ENCODE data around the gene CASP2. TPM values are rescaled to one million over a fixed set of nuclear protein-coding genes. Genes with fewer than 3 reads are reported as not detected.

Gene CASP2
- total and polyA plus RNA-seq, 2 of the 8 experiments (the other 6 are each of a cell fraction or from before 2014, with no cell fraction given) = 23.7 to 35.3 TPM

DNA sequence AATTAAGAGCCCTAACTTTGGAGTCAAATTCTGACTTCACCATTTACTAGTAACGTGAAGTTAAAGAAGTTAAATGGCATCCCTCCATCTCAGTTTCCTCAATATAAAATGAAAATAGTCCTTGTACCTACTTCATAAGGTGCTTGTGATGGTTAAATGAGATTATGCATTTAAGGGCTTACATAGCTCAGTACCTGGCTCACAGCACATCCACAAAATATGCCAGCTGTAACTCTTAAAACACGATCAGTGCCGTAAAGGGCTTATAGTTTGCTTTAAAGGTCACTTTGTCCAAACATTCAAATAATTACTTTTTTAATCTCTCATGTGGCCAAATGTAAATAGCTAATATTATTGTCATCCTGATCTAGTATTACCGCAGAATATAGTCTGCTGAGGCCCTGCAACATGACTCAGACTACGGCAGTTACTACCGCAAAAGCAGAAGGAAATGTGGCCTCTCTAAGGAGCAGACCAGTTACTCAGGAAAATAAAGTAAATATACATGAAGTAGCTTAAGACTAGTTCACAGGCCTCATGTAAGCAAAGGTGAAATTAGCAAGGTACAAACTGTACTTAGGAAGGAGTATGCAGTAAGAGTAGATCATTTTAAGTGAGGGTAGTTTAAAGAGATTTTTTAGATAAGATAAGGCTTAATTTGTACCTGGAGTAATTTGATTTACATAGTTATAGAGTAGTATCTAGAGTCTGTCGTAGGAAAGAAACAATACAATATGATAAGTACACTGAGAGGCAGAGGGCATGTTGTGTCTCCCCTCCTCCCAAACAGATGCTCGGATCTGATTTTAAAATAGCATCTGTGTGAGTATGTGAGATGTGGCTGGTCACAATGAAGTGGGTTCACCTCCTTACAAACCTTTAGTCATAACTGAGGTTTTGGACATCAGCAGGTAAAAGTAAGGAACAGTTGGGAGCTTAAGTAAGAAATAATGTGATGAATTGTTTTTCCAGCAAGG lies 13.1 kb downstream of the CASP2 start:
- Histone ChIP-seq H4K5ac (ENCODE audit: insufficient read length, low read depth, low read length) (no peak overlapping the region), H3K9me3 (ENCODE audit: insufficient read depth in 2 of 2, low read depth in 1 of 2, low read length in 1 of 2) (no peaks in the 10 kb centered on the region), H2BK120ac (replicated peaks; ENCODE audit: low read depth, low read length) (no peak overlapping the region), H3K4me2 (ENCODE audit: insufficient read depth in 1 of 2, low read depth in 2 of 2, low read length in 2 of 2) (no peak overlapping the region), H2BK15ac (ENCODE audit: low read length) (no peak overlapping the region), H3K79me1 (ENCODE audit: low read depth, low read length) (no peaks in the 10 kb centered on the region), H3K79me2 (ENCODE audit: control insufficient read depth in 1 of 2, insufficient read depth in 2 of 2, low read length in 2 of 2) (peaks cover 0 to 2% of the 10 kb centered on the region in 2 experiments; a peak in 1 of 4 replicates), H3K4me3 (ENCODE audit: extremely low read depth in 1 of 4, insufficient read depth in 2 of 4, low read depth in 3 of 4, low read length in 4 of 4) (no peak overlapping the region), H2AK5ac (ENCODE audit: low read depth, low read length) (no peak overlapping the region), H3K27me3 (replicated peaks in 1 of 4; ENCODE audit: control insufficient read depth in 3 of 4, extremely low read depth in 1 of 4, insufficient read depth in 3 of 4, low read length in 3 of 4) (no peaks in the 10 kb centered on the region), H3K4ac (replicated peaks; ENCODE audit: insufficient read length, low read depth, low read length) (no peak overlapping the region), H4K8ac (ENCODE audit: extremely low read depth, insufficient read depth, low read length) (no peak overlapping the region), H3K23me2 (ENCODE audit: low read depth, low read length) (no peaks in the 10 kb centered on the region), H3K9ac (replicated peaks in 1 of 4; ENCODE audit: extremely low read depth in 1 of 4, low read depth in 3 of 4, low read length in 3 of 4) (no peak overlapping the region), H3K27ac (ENCODE audit: low read depth, low read length) (no peak overlapping the region), H2AFZ (ENCODE audit: low read length) (no peak overlapping the region), H4K20me1 (replicated peaks in 1 of 2; ENCODE audit: control insufficient read depth in 1 of 2, insufficient read depth in 2 of 2, low read length in 2 of 2) (peaks cover 6 to 9% of the 10 kb centered on the region in 2 experiments), H2BK20ac (ENCODE audit: low read length) (no peak overlapping the region), H3K4me1 (replicated peaks in 1 of 4; ENCODE audit: control insufficient read depth in 3 of 4, insufficient read depth in 4 of 4, low read length in 3 of 4) (no peaks in the 10 kb centered on the region), H3K56ac (replicated peaks; ENCODE audit: insufficient read length, low read depth, low read length) (no peak overlapping the region), H4K91ac (replicated peaks; ENCODE audit: insufficient read length, low read length) (no peak overlapping the region), H3K18ac (ENCODE audit: extremely low read depth, low read length) (no peak overlapping the region), H3K36me3 (ENCODE audit: control insufficient read depth in 2 of 4, insufficient read depth in 4 of 4, low read length in 3 of 4) (peaks cover 41 to 90% (median 74%) of the 10 kb centered on the region in 4 experiments), H3K14ac (ENCODE audit: insufficient read length) (no peak overlapping the region), H2BK12ac (ENCODE audit: low read depth, low read length) (no peak overlapping the region), H2BK5ac (ENCODE audit: low read depth, low read length) (no peak overlapping the region), H3K23ac (ENCODE audit: insufficient read length) (no peak overlapping the region)
- CTCF ChIA-PET (ENCODE audit: partially characterized antibody) = interaction anchor here (0.7 to 8.9 kb wide), 15 partner anchors 9 to 115 kb away, joined by 3 to 91 read pairs (median 7); partner anchors contain the start of gene EPHA1
- DNase-seq (ENCODE audit: low read depth in 1 of 2, low spot score in 2 of 2) (no peak), FAIRE-seq (no peak)
- TF ChIP-seq MAFK (IDR thresholded peaks at IDR 0.05; ENCODE audit: low read depth, low read length) = no peak
- TF ChIP-seq RBBP5 (IDR thresholded peaks at IDR 0.05; ENCODE audit: borderline replicate concordance, low read depth, low read length) = no peak
- TF ChIP-seq, protein P1, sequence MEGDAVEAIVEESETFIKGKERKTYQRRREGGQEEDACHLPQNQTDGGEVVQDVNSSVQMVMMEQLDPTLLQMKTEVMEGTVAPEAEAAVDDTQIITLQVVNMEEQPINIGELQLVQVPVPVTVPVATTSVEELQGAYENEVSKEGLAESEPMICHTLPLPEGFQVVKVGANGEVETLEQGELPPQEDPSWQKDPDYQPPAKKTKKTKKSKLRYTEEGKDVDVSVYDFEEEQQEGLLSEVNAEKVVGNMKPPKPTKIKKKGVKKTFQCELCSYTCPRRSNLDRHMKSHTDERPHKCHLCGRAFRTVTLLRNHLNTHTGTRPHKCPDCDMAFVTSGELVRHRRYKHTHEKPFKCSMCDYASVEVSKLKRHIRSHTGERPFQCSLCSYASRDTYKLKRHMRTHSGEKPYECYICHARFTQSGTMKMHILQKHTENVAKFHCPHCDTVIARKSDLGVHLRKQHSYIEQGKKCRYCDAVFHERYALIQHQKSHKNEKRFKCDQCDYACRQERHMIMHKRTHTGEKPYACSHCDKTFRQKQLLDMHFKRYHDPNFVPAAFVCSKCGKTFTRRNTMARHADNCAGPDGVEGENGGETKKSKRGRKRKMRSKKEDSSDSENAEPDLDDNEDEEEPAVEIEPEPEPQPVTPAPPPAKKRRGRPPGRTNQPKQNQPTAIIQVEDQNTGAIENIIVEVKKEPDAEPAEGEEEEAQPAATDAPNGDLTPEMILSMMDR (IDR thresholded peaks at IDR 0.05; ENCODE audit: control extremely low read depth in 1 of 3, insufficient read depth in 1 of 3, low read depth in 1 of 3, low read length in 3 of 3) = no peak
- no peak for TF ChIP-seq BACH1 (IDR thresholded peaks at IDR 0.05; ENCODE audit: low read length)
- no peak for TF ChIP-seq BCL11A (IDR thresholded peaks at IDR 0.05; ENCODE audit: low read depth in 2 of 2, low read length in 2 of 2)
- TF ChIP-seq KDM4A (IDR thresholded peaks at IDR 0.05; ENCODE audit: low read depth, low read length, severe bottlenecking) = no peak
- no peak for TF ChIP-seq CBX8 (IDR thresholded peaks at IDR 0.05; ENCODE audit: borderline replicate concordance, low read depth, low read length)
- no peak for TF ChIP-seq GABPA (IDR thresholded peaks at IDR 0.05; ENCODE audit: borderline replicate concordance, insufficient read depth, low read length)
- no peak for TF ChIP-seq YY1 (IDR thresholded peaks at IDR 0.05; ENCODE audit: low read depth, low read length)
- POLR2A ChIA-PET (ENCODE audit: partially characterized antibody) = interaction anchor here (1.3 kb wide), 2 partner anchors 11 to 13 kb away, joined by 3 read pairs; partner anchors contain the start of gene CASP2
- 92% methylated on average over 8 of the region's 8 CpGs; no CpG with 5 or more reads in 1 of the 2 experiments for WGBS, 2 experiments (ENCODE audit: extremely low coverage in 1 of 2, insufficient coverage in 1 of 2, insufficient read length in 1 of 2, insufficient replicate concordance in 2 of 2, low coverage in 1 of 2, low lambda C conversion rate in 2 of 2, missing lambda C conversion rate in 1 of 2)

Measured in H1 (cell line).